Gastroesophageal sphincter (tissue), 4 donors: ENCODE data around the gene DOCK10. TPM values are rescaled to one million over a fixed set of nuclear protein-coding genes. Genes with fewer than 3 reads are reported as not detected.

Experiments used
- ATAC-seq: fragments of 150-250 bp; one replicate; pipeline ENCODE4 v1.9.1; 2016; ENCODE audit warnings: mild to moderate bottlenecking, moderate library complexity
- H3K27ac ChIP-seq, 4 donors: fragments of 200-600 bp; sonication (generic) in 3 of 4; 1 replicate in 3 of 4; 2 replicates in 1 of 4; pipeline ENCODE4 v1.5.1; 2016 to 2019
- H3K27me3 ChIP-seq: fragments of 200-600 bp; sonication (generic); one replicate; pipeline ENCODE4 v1.5.1; 2019
- H3K36me3 ChIP-seq, 2 donors: fragments of 200-600 bp; sonication (generic); one replicate each; pipeline ENCODE4 v1.5.1; 2019; ENCODE audit warnings: control low read depth in 1 of 2
- H3K4me1 ChIP-seq, 3 donors: fragments of 200-600 bp; sonication (generic); 1 replicate in 2 of 3; 2 replicates in 1 of 3; pipeline ENCODE4 v1.5.1; 2016 to 2019; ENCODE audit warnings: control low read depth in 2 of 3
- H3K4me3 ChIP-seq, 2 donors: fragments of 200-600 bp; sonication (generic); one replicate each; pipeline ENCODE4 v1.5.1; 2019; ENCODE audit warnings: mild to moderate bottlenecking in 1 of 2, moderate library complexity in 1 of 2
- H3K9me3 ChIP-seq, 3 donors: fragments of 200-600 bp; sonication (generic); one replicate each; pipeline ENCODE4 v1.5.1; 2017 to 2019; ENCODE audit warnings: control low read depth in 2 of 3
- EP300 ChIP-seq: sonication (generic); formaldehyde crosslinking; IDR thresholded peaks from one replicate; pipeline ENCODE4 v1.6.1; 2017; ENCODE audit warnings: antibody characterized with exemption, mild to moderate bottlenecking
- POLR2A ChIP-seq, 2 donors: fragments of 450-650 bp; IDR thresholded peaks; one replicate each; pipeline ENCODE4 v1.6.1; 2017; ENCODE audit warnings: antibody characterized with exemption in 2 of 2, mild to moderate bottlenecking in 2 of 2, moderate library complexity in 1 of 2
- POLR2AphosphoS5 ChIP-seq: sonication (generic); formaldehyde crosslinking; IDR thresholded peaks from one replicate; pipeline ENCODE4 v1.6.1; 2017; ENCODE audit warnings: antibody characterized with exemption
- WGBS, 2 donors: methylation state at CpG; one replicate each; pipeline ENCODE4 v1.1.5; 2018; ENCODE audit warnings: low coverage in 1 of 2; 5-methylcytosine and 5-hydroxymethylcytosine counted together
- total RNA-seq, 4 donors: library from RNA; depleted of rRNA; stranded (reverse); fragments of >200 nt; gene quantifications; one replicate each; pipeline ENCODE4 v1.1.0, GENCODE V29; 2016
- TF ChIP-seq, protein P1 (sequence below), 4 experiments: fragments of 200-600 bp in 2 of 4; fragments of 450-650 bp in 2 of 4; sonication (generic) in 1 of 4; IDR thresholded peaks; one replicate each; pipeline ENCODE4 v1.5.1; 2017 to 2019; ENCODE audit warnings: antibody characterized with exemption in 4 of 4, mild to moderate bottlenecking in 2 of 4, moderate library complexity in 2 of 4

DOCK10 gene
- total RNA-seq, 4 donors from 2014 or later: 3.6 to 12.6 (median 7.3) TPM

DNA sequence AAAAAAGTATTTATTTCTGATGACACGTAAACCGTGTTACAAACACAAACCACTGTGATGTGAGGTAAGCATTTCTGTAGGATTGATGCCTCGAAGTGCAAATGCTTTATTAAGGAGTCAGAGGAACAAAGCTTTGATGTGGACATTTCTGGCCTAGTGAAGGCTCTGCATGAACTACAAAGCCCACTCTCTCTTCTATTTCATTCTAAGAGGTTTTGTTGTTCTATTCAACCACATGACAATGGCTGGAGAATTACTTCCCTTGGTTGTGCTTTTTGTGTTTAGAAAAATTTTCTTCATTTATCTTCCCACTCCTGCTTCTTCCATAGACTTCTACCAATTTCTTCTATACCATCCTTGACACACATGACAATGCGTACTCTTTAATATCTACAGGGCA is 200.4 kb downstream of the DOCK10 start:
- Histone ChIP-seq H3K4me1 (no peaks in the 10 kb centered on the region), H3K27ac (no peak overlapping the region), H3K36me3 (no peaks in the 10 kb centered on the region), H3K4me3 (no peak overlapping the region), H3K27me3 (no peaks in the 10 kb centered on the region), H3K9me3 (no peaks in the 10 kb centered on the region)
- no peak for TF ChIP-seq POLR2AphosphoS5
- TF ChIP-seq, protein P1, sequence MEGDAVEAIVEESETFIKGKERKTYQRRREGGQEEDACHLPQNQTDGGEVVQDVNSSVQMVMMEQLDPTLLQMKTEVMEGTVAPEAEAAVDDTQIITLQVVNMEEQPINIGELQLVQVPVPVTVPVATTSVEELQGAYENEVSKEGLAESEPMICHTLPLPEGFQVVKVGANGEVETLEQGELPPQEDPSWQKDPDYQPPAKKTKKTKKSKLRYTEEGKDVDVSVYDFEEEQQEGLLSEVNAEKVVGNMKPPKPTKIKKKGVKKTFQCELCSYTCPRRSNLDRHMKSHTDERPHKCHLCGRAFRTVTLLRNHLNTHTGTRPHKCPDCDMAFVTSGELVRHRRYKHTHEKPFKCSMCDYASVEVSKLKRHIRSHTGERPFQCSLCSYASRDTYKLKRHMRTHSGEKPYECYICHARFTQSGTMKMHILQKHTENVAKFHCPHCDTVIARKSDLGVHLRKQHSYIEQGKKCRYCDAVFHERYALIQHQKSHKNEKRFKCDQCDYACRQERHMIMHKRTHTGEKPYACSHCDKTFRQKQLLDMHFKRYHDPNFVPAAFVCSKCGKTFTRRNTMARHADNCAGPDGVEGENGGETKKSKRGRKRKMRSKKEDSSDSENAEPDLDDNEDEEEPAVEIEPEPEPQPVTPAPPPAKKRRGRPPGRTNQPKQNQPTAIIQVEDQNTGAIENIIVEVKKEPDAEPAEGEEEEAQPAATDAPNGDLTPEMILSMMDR (IDR thresholded peaks at IDR 0.05): no peak
- no peak for TF ChIP-seq EP300
- TF ChIP-seq POLR2A (IDR thresholded peaks at IDR 0.05): no peak
- no peak for ATAC-seq
- WGBS, 2 donors: 89 to 93% methylated on average over 3 to 4 of the region's 4 CpGs

DNA sequence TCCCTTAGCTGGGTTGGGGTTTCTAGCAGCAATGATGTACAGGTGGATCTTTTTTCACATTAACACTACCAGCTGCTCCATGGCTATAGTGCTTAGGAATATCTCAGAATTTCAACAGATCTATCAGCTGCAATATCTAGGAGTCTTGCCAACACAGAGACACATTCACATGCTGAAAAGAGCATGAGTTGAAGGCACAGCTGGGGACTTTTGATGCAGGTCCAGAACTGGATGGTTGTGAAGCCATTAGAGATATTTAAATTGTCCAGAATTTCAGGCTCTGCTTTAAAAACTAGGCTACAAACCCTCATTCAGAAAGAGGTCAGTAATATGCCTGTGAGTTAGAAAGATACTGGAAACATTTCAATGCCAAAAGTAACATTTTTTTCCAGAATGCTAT is 203.9 kb downstream of the DOCK10 start:
- TF ChIP-seq, protein P1 (IDR thresholded peaks at IDR 0.05): no peak
- TF ChIP-seq POLR2A (IDR thresholded peaks at IDR 0.05): no peak
- no peak overlapping the region for H3K4me3 ChIP-seq
- H3K27me3 ChIP-seq: no peaks in the 10 kb centered on the region
- H3K4me1 ChIP-seq: no peaks in the 10 kb centered on the region
- ATAC-seq: no peak
- H3K9me3 ChIP-seq: no peaks in the 10 kb centered on the region
- H3K36me3 ChIP-seq: no peaks in the 10 kb centered on the region
- no peak overlapping the region for H3K27ac ChIP-seq

DNA sequence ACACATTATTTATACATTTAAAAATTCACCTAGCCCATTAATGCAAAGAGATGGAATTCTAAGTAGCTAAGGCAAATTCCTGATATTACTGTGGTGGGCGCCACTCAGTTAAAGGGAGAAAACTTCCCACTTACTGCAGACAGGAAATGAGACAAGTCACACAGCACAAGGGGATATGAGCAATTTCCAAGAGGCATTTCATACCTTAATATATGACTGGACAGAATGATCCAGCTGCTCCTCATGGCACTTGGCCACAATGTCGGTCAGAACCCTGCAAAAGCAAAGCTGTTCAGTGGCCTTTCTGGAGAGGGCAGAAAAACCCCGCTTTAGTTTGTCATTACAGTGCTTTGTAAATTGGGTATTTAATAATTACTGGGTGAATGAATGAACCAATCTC is 204.7 kb downstream of the DOCK10 start:
- ATAC-seq: no peak
- WGBS, 2 donors: 51 to 66% methylated on average over 3 of the region's 3 CpGs
- H3K27me3 ChIP-seq: no peaks in the 10 kb centered on the region
- H3K27ac ChIP-seq: no peak overlapping the region
- no peaks in the 10 kb centered on the region for H3K9me3 ChIP-seq
- no peaks in the 10 kb centered on the region for H3K4me1 ChIP-seq
- H3K36me3 ChIP-seq: no peaks in the 10 kb centered on the region
- TF ChIP-seq EP300: no peak
- H3K4me3 ChIP-seq: no peak overlapping the region

DNA sequence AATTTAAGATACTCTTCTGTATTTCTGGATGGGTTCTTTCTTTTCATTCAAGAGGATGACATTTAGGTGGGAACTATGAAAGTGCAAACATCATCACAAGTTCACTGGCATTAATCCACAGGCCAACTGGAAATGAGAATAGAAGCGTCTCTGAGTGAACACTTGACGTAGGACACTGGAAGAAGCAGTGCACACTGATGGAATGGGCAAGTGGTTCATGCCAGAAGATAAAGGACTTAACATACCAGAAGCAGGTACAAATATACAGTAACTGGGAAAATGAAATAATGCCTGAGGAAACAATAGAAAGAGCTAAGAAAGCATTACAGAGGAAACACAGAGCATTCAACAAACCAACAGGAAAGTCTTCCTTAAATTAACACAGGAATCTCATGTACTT is 205.2 kb downstream of the DOCK10 start:
- H3K9me3 ChIP-seq: no peaks in the 10 kb centered on the region
- no peaks in the 10 kb centered on the region for H3K4me1 ChIP-seq
- TF ChIP-seq POLR2A (IDR thresholded peaks at IDR 0.05) (no peak), POLR2AphosphoS5 (no peak), EP300 (no peak)
- TF ChIP-seq, protein P1 (IDR thresholded peaks at IDR 0.05): no peak
- WGBS, 2 donors: 67 to 86% methylated on average over 2 of the region's 2 CpGs
- ATAC-seq: no peak
- no peaks in the 10 kb centered on the region for H3K36me3 ChIP-seq
- no peak overlapping the region for H3K4me3 ChIP-seq
- H3K27ac ChIP-seq: no peak overlapping the region
- no peaks in the 10 kb centered on the region for H3K27me3 ChIP-seq

DNA sequence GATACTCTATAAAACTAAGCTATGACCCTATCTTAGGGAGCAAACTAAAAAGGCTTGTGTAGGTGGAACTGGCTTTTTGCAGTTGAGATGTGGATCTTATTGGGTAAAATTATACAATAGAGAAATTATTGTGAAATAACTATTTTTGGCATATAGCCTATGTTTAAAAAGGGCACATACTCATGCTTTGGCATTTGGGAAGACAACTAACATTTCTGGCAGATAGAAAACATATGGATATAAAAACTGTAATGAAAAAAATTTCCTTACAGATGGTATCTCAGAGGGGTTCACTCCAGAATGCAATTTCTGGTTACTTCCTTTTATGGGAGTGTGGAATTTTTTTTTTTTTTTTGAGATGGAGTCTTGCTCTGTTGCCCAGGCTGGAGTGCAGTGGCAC is 206.0 kb downstream of the DOCK10 start:
- H3K9me3 ChIP-seq: no peaks in the 10 kb centered on the region
- H3K36me3 ChIP-seq: no peaks in the 10 kb centered on the region
- no peak overlapping the region for H3K4me3 ChIP-seq
- no peaks in the 10 kb centered on the region for H3K4me1 ChIP-seq
- no peak overlapping the region for H3K27ac ChIP-seq
- no peaks in the 10 kb centered on the region for H3K27me3 ChIP-seq
- TF ChIP-seq POLR2A (IDR thresholded peaks at IDR 0.05) (no peak), EP300 (no peak), POLR2AphosphoS5 (no peak)
- TF ChIP-seq, protein P1 (IDR thresholded peaks at IDR 0.05): no peak
- ATAC-seq: no peak

DNA sequence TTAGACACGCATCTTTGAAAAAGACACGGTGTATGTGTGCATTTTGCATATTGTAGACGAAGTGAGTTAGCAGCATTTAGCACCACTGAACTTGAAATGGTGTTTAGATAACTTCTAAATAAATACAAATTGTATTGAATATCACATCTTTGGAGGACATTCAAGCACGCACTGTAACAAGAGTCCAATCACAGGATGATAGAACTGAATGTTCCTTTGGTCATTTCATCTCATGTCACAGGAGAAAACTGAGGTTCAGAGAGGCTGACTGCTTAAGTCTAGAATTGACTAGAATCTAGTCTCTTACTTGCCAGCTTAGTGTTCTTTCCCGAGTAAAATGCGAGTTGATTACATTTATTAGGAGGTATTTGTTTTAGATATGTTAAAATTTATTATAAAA is 206.9 kb downstream of the DOCK10 start:
- TF ChIP-seq POLR2AphosphoS5 (no peak), EP300 (no peak), POLR2A (IDR thresholded peaks at IDR 0.05) (no peak)
- TF ChIP-seq, protein P1 (IDR thresholded peaks at IDR 0.05): no peak
- H3K4me1 ChIP-seq: no peaks in the 10 kb centered on the region
- no peaks in the 10 kb centered on the region for H3K9me3 ChIP-seq
- no peaks in the 10 kb centered on the region for H3K27me3 ChIP-seq
- ATAC-seq: no peak
- H3K4me3 ChIP-seq: no peak overlapping the region
- WGBS, 2 donors: 74 to 95% methylated on average over 6 of the region's 6 CpGs
- H3K27ac ChIP-seq: no peak overlapping the region
- H3K36me3 ChIP-seq: no peaks in the 10 kb centered on the region
